A549 (cell line): ENCODE measurements around the gene ABCC4.

Source experiments
- BHLHE40 ChIP-seq: IDR thresholded peaks from 2 replicates; pipeline ENCODE4 v1.6.1; 2012; ENCODE audit warnings: low read depth, low read length, inconsistent platforms
- CHD4 ChIP-seq: fragments of 200-600 bp; sonication (generic); IDR thresholded peaks from 2 replicates; pipeline ENCODE4 v1.6.1; 2016; ENCODE audit warnings: antibody characterized with exemption, mild to moderate bottlenecking, borderline replicate concordance
- CTCF ChIP-seq: fragments of >200 bp; sonication (Bioruptor Twin); formaldehyde crosslinking; IDR thresholded peaks from 3 replicates; pipeline ENCODE4 v1.5.1; 2016
- HMGXB4 ChIP-seq: fragments of 250-450 bp; sonication (Bioruptor Pico); IDR thresholded peaks from 2 replicates; pipeline ENCODE4 v1.5.0; 2021; ENCODE audit warnings: mild to moderate bottlenecking, moderate library complexity, borderline replicate concordance
- MYC ChIP-seq: IDR thresholded peaks from 2 replicates; pipeline ENCODE4 v1.6.1; 2012; ENCODE audit warnings: mild to moderate bottlenecking, inconsistent platforms, low read length, improper control_type of control experiment, borderline replicate concordance
- NR3C1 ChIP-seq: fragments of >200 bp; sonication (Bioruptor Twin); formaldehyde crosslinking; IDR thresholded peaks from 3 replicates; pipeline ENCODE4 v1.6.1; 2017
- POLR2AphosphoS2 ChIP-seq: conservative IDR thresholded peaks from 2 replicates; pipeline ENCODE4 v1.6.1; 2012; ENCODE audit warnings: low read length, improper control_type of control experiment, inconsistent platforms
- RCOR1 ChIP-seq: fragments of 150-350 bp; IDR thresholded peaks from 2 replicates; pipeline ENCODE4 v1.6.1; 2014; ENCODE audit warnings: antibody characterized with exemption, low read length, low read depth
- RNF2 ChIP-seq: fragments of 200-600 bp; sonication (generic); IDR thresholded peaks from 2 replicates; pipeline ENCODE4 v1.6.1; 2016; ENCODE audit warnings: low read depth, mild to moderate bottlenecking, antibody characterized with exemption, moderate library complexity, borderline replicate concordance
- SREBF2 ChIP-seq: fragments of 450-650 bp; IDR thresholded peaks from 2 replicates; pipeline ENCODE4 v1.6.1; 2014; ENCODE audit warnings: mild to moderate bottlenecking, moderate library complexity
- TF ChIP-seq, protein P1 (sequence below): fragments of 200-600 bp; sonication (generic); IDR thresholded peaks from 2 replicates; pipeline ENCODE4 v1.6.1; 2016; ENCODE audit warnings: antibody characterized with exemption, mild to moderate bottlenecking, moderate library complexity
- TF ChIP-seq, protein P2 (sequence below): fragments of 450-650 bp; IDR thresholded peaks from 2 replicates; pipeline ENCODE4 v1.6.1; 2014; ENCODE audit warnings: antibody characterized with exemption

- TF ChIP-seq, protein P1, sequence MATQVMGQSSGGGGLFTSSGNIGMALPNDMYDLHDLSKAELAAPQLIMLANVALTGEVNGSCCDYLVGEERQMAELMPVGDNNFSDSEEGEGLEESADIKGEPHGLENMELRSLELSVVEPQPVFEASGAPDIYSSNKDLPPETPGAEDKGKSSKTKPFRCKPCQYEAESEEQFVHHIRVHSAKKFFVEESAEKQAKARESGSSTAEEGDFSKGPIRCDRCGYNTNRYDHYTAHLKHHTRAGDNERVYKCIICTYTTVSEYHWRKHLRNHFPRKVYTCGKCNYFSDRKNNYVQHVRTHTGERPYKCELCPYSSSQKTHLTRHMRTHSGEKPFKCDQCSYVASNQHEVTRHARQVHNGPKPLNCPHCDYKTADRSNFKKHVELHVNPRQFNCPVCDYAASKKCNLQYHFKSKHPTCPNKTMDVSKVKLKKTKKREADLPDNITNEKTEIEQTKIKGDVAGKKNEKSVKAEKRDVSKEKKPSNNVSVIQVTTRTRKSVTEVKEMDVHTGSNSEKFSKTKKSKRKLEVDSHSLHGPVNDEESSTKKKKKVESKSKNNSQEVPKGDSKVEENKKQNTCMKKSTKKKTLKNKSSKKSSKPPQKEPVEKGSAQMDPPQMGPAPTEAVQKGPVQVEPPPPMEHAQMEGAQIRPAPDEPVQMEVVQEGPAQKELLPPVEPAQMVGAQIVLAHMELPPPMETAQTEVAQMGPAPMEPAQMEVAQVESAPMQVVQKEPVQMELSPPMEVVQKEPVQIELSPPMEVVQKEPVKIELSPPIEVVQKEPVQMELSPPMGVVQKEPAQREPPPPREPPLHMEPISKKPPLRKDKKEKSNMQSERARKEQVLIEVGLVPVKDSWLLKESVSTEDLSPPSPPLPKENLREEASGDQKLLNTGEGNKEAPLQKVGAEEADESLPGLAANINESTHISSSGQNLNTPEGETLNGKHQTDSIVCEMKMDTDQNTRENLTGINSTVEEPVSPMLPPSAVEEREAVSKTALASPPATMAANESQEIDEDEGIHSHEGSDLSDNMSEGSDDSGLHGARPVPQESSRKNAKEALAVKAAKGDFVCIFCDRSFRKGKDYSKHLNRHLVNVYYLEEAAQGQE, result no peak
- TF ChIP-seq RCOR1 (no peak), CTCF (no peak), SREBF2 (no peak), NR3C1 (no peak), HMGXB4 (no peak), MYC (no peak), BHLHE40 (no peak), CHD4 (no peak), RNF2 (no peak), POLR2AphosphoS2 (no peak)
- TF ChIP-seq, protein P2, sequence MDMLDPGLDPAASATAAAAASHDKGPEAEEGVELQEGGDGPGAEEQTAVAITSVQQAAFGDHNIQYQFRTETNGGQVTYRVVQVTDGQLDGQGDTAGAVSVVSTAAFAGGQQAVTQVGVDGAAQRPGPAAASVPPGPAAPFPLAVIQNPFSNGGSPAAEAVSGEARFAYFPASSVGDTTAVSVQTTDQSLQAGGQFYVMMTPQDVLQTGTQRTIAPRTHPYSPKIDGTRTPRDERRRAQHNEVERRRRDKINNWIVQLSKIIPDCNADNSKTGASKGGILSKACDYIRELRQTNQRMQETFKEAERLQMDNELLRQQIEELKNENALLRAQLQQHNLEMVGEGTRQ, result no peak
Observed at GRCh38 chr13:95106562-95106961, 194.7 kb downstream of the ABCC4 start.
